Measurements from ENCODE around the gene MMEL1.

Gene MMEL1

GRCh38 chr1:2642560-2643413, 10.0 kb upstream of the MMEL1 start:
- peak; percentile 89 for DNase-seq (ENCODE audit: low spot score)

DNA sequence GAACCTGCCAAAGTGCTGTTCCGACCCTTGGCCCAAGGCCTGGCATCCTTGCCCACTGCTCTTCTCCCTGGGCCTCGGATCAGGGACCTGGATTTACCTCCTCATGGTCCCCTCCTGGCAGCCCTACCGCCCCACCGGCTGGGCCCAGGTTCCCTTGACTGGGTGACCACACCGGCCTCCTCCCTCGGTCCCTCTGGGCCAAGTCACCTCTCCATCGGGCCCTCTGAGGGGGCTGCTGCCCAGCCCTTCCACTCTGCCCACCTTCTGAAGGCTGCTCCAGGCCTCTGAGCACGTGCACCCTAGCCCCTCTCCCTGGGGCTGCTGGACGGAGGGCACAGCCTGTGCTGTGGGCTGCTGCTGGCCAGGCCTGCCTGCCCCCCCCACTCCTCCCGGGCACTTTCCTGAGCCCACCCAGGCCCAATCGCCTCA, 9.3 kb upstream of the MMEL1 start:
- DNase-seq (ENCODE audit: low spot score) = no peak

DNA sequence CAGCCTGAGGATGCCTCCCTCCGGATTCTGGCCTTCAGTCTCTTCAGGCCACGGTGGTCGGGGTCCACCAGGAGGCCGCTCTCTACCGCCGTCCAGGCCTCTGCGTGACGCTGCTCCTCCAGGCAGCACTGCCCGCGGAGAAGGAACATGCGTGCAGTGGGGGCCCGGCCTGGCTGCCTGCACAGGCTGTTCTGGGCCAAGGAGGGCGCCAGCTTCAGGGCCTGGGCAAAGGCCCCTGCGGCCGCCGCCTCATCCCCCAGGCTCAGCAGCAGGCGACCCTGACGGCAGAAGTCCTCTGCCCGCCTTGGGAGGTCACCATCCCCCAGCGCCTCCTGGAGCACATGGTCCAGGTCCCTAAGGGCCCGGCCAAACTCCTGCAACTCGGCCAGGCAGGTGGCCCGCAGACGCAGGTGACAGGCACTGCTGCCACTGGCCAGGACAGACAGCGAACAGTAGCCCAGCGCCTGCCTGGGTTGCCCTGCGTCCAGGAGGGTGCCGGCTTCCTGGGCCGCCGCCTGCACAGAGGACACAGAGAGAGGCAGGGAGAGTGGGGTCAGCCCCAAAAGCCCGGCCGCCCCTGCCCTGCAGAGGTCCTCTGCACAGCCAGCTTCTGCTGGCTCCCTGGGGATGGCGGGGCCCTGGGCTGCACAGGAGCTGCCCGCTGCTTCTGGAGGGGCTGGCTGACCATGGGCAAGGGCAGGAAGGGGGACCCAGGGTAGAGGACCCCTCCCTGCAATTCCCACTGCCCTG, 8.7 kb upstream of the MMEL1 start:
- no peak for DNase-seq (ENCODE audit: low spot score)

- no peak for DNase-seq (ENCODE audit: low spot score)
Observed at GRCh38 chr1:2640626-2641025, 7.8 kb upstream of the MMEL1 start.

GRCh38 chr1:2639607-2640521, 7.0 kb upstream of the MMEL1 start:
- DNase-seq (ENCODE audit: low spot score) = no peak

- no peak for DNase-seq (ENCODE audit: low spot score)
Observed at GRCh38 chr1:2639203-2639602, 6.4 kb upstream of the MMEL1 start.

DNA sequence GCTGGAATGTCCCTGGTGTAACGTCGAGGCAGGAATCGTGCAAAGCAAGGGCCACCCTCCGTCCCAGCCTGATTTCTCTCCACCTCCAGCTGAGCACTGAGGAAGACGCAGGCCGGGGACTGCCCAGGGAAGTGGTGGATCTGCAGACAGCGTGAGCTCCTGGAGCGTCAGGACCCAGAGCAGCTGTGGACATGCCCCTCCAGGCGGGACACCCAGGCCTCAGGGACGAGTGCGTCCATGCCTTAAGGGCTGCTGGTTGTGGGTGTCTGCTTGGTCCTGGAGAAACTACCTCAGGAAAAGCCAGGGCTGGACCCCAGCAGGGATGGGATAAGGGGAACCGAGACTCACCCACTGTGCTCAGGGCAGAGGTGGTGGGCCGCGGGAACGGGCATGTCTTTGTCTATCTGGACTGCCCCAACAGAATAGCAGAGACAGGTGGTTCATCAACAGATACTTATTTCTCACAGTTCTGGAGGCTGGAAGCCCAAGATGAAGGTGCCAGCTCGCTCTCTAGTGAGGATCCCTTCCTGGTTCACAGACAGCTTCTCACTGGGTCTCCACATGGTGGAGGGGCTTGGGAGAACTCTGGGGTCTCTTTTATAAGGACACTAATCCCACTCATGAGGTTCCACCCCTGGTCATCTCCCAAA, 5.8 kb upstream of the MMEL1 start:
- DNase-seq (ENCODE audit: low spot score) = no peak

- DNase-seq (ENCODE audit: low spot score) = no peak
Observed at GRCh38 chr1:2637442-2638145, 4.8 kb upstream of the MMEL1 start.

DNA sequence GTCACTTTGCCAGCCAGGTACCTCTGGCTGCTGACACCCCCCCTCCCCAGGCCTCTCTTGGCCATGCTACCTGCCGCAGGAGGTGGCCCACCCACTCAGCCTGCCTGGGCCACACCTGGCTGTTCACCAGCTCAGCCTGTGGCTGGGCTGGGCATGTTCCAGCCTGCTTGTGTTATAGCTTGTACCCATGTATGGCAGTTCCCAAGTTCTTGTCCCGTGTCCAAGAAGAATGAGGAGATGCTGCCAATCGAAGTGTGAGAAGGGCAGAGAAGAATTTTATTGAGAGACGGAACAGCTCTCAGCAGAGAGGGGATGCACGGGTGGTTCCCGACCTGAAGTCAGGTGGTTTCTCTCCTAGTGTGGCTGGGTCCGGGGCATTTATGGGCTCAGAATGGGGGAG, 3.9 kb upstream of the MMEL1 start:
- DNase-seq (ENCODE audit: low spot score) = no peak

- DNase-seq (ENCODE audit: low spot score) = no peak
Observed at GRCh38 chr1:2635361-2636010, 2.7 kb upstream of the MMEL1 start.

DNA sequence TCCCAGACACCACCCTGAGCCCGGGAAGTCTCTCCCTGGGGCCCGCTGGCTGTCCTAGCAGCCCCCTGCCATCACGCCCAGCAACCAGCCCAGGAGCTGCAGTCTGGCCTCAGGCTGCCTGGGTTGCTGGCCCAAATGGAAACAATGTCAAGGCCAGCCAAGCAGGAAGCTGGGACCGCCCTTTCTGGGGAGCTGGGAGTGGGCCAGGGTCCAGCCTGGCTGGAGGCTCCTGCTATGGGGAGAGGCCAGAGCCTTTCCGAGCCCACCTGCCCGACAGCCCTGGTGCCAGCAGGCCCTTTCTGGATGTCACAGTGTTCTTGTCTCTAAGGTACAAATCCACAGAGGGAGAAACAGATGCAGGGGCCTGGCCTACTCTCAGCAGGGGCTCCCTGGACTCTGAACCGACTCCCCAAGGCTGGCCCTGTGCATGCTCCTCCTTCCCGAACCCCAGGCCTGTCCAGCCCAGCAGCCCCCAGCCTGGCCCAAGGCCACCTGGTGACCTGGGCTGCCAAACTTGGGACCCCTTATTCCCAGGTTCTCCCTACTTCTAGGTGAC, 1.2 kb upstream of the MMEL1 start:
- DNase-seq (ENCODE audit: low spot score) = no peak

DNA sequence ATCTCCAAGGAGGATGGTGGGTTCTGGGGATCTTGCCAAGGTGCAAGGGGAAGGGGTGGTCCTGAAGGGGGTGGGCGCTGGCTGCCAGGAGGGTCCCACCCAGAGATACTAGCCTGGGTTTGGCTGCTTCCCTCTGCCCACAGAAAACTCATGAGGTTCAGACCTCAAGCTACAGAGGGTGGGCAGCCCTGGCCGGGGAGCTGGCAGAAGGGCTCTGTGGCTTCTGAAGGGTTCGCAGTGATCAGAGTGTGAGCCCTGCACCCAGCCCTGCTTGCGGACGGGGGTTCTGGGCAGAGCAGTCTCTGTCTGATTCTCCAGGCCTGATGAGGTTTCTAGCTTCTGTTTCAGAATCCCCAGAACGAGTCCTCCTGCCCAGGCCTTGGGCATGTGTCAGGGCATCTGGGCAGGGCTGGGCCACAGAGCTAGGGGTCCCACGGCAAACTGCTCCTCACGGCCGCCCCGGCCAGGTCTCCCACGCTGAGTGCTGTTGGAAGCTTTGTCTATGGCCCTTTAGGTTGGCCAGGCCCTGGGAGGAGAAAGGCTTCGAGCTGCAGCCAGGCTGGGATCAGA, 635 bp upstream of the MMEL1 start:
- DNase-seq (ENCODE audit: low spot score) = no peak

- DNase-seq (ENCODE audit: low spot score) = no peak
Observed at GRCh38 chr1:2632051-2632430, 775 bp downstream of the MMEL1 start.

- DNase-seq (ENCODE audit: low spot score) = no peak
Observed at GRCh38 chr1:2631136-2632050, 1.4 kb downstream of the MMEL1 start.

GRCh38 chr1:2630498-2631135, 2.2 kb downstream of the MMEL1 start:
- DNase-seq (ENCODE audit: low spot score) = no peak

- no peak for DNase-seq (ENCODE audit: low spot score)
Observed at GRCh38 chr1:2629627-2630497, 3.0 kb downstream of the MMEL1 start.

- no peak for DNase-seq (ENCODE audit: low spot score)
Observed at GRCh38 chr1:2628933-2629626, 3.7 kb downstream of the MMEL1 start.

Data from cerebellar cortex (tissue), 1 donor.